H1 (cell line): Measurements from ENCODE around the gene SPATA31E1. TPM values are rescaled to one million over a fixed set of nuclear protein-coding genes. Genes with fewer than 3 reads are reported as not detected.

ENCODE experiments used
- CBX5 ChIP-seq: fragments of 300-800, 300-1000 bp; sonication (generic); IDR thresholded peaks from 2 replicates; pipeline ENCODE4 v1.7.1; 2016; ENCODE audit warnings: antibody characterized with exemption, low read length, low read depth
- CTBP2 ChIP-seq: IDR thresholded peaks from 2 replicates; pipeline ENCODE4 v1.7.0; 2011; ENCODE audit warnings: borderline replicate concordance, mild to moderate bottlenecking, moderate library complexity, mixed read lengths, low read length; ENCODE audit not compliant: insufficient read depth, insufficient read length
- E2F6 ChIP-seq: IDR thresholded peaks from 2 replicates; pipeline ENCODE4 v1.6.1; 2012; ENCODE audit warnings: inconsistent platforms
- HDAC6 ChIP-seq: IDR thresholded peaks from one replicate; pipeline ENCODE4 v1.7.1; 2012; ENCODE audit warnings: low read depth, mild to moderate bottlenecking, inconsistent platforms, low read length, moderate library complexity
- MAFK ChIP-seq: IDR thresholded peaks from 2 replicates; pipeline ENCODE4 v1.6.1; 2012; ENCODE audit warnings: low read depth, mild to moderate bottlenecking, improper control_type of control experiment, low read length
- NANOG ChIP-seq: IDR thresholded peaks from 2 replicates; pipeline ENCODE4 v1.6.1; 2011; ENCODE audit warnings: low read length, low read depth, mild to moderate bottlenecking, inconsistent platforms; ENCODE audit not compliant: insufficient read depth, poor library complexity, severe bottlenecking
- POU5F1 ChIP-seq: IDR thresholded peaks from 2 replicates; pipeline ENCODE4 v1.6.1; 2011; ENCODE audit warnings: low read depth, mild to moderate bottlenecking, low read length, moderate library complexity
- RBBP5 ChIP-seq: IDR thresholded peaks from 2 replicates; pipeline ENCODE4 v1.7.1; 2012; ENCODE audit warnings: low read depth, mild to moderate bottlenecking, inconsistent platforms, low read length, moderate library complexity, borderline replicate concordance
- TCF12 ChIP-seq: IDR thresholded peaks from 2 replicates; pipeline ENCODE4 v1.6.1; 2011; ENCODE audit warnings: low read depth, mild to moderate bottlenecking, low read length
- polyA plus RNA-seq, 7 experiments: library from polyadenylated mRNA; depleted of rRNA in 3 of 7; stranded (reverse) in 5 of 7; unstranded in 2 of 7; fragments of >200 nt in 5 of 7; fragments of 200-250 nt in 2 of 7; gene quantifications; 1 replicate in 5 of 7; 2 replicates in 1 of 7; 4 replicates in 1 of 7; pipeline versions ENCODE4 v1.2.1 to v1.2.3, GENCODE V29; 2011 to 2013; ENCODE audit warnings: missing spikeins in 2 of 7, mixed read lengths in 2 of 7
- total RNA-seq: library from RNA; stranded (reverse); fragmentation: NEBNext Ultra II Directional; extraction: Animal tissue kit (Norgen Biotek cat#: 25700); gene quantifications from 2 replicates; pipeline ENCODE4 v1.2.1, GENCODE V29; 2021
- TF ChIP-seq, protein P1 (sequence below): IDR thresholded peaks from 2 replicates; pipeline ENCODE4 v1.6.1; 2012; ENCODE audit warnings: low read length, inconsistent platforms

SPATA31E1 gene
- total and polyA plus RNA-seq, 2 of the 8 experiments (the other 6 are each of a cell fraction or from before 2014, with no cell fraction given) = 0.05 to 0.09 TPM

- TF ChIP-seq POU5F1 = no peak
- TF ChIP-seq CTBP2 = no peak
- no peak for TF ChIP-seq CBX5
- no peak for TF ChIP-seq RBBP5
- no peak for TF ChIP-seq TCF12
- TF ChIP-seq NANOG = no peak
- no peak for TF ChIP-seq HDAC6
- TF ChIP-seq, protein P1, sequence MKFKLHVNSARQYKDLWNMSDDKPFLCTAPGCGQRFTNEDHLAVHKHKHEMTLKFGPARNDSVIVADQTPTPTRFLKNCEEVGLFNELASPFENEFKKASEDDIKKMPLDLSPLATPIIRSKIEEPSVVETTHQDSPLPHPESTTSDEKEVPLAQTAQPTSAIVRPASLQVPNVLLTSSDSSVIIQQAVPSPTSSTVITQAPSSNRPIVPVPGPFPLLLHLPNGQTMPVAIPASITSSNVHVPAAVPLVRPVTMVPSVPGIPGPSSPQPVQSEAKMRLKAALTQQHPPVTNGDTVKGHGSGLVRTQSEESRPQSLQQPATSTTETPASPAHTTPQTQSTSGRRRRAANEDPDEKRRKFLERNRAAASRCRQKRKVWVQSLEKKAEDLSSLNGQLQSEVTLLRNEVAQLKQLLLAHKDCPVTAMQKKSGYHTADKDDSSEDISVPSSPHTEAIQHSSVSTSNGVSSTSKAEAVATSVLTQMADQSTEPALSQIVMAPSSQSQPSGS = no peak
- TF ChIP-seq MAFK = no peak
- TF ChIP-seq E2F6 = no peak
- TF ChIP-seq, all 59 proteins: peak for 0
Observed at GRCh38 chr9:87863882-87864465, 18.7 kb upstream of the SPATA31E1 start (continued).
